Heart left ventricle (tissue), 16 donors: ENCODE measurements around the gene PDZD4. TPM values are rescaled to one million over a fixed set of nuclear protein-coding genes. Genes with fewer than 3 reads are reported as not detected.

Experiments
- ATAC-seq, 4 donors: fragments of 200-7000 bp; cut with Tn5 transposase; one replicate each; pipeline ENCODE4 v1.9.1; 2020 to 2022; ENCODE audit warnings: moderate library complexity in 4 of 4, mild to moderate bottlenecking in 3 of 4, moderate number of reproducible peaks in 1 of 4
- DNase-seq, 5 donors: peaks; one replicate each; pipeline ENCODE4 v3.0.0-alpha.2; 2020
- H3K27ac ChIP-seq, 12 donors: fragments of 200-600 bp; sonication (generic) in 4 of 12; one replicate each; pipeline versions ENCODE4 v1.5.0 to v1.8.0; 2016 to 2022; ENCODE audit warnings: mild to moderate bottlenecking in 2 of 12
- H3K27me3 ChIP-seq, 9 donors: fragments of 200-600 bp; sonication (generic) in 2 of 9; one replicate each; pipeline versions ENCODE4 v1.5.1 to v1.8.0; 2016 to 2022; ENCODE audit warnings: mild to moderate bottlenecking in 3 of 9
- H3K36me3 ChIP-seq, 9 donors: fragments of 200-600 bp; sonication (generic) in 2 of 9; one replicate each; pipeline versions ENCODE4 v1.5.0 to v1.8.0; 2018 to 2022; ENCODE audit warnings: mild to moderate bottlenecking in 2 of 9
- H3K4me1 ChIP-seq, 12 donors: fragments of 200-600 bp; sonication (generic) in 4 of 12; one replicate each; pipeline versions ENCODE4 v1.5.0 to v1.8.0; 2016 to 2022; ENCODE audit warnings: mild to moderate bottlenecking in 3 of 12
- H3K4me3 ChIP-seq, 12 donors: fragments of 200-600 bp; sonication (generic) in 4 of 12; one replicate each; pipeline versions ENCODE4 v1.5.0 to v1.8.0; 2017 to 2022; ENCODE audit warnings: mild to moderate bottlenecking in 9 of 12, moderate library complexity in 4 of 12
- H3K9me3 ChIP-seq, 12 donors: fragments of 200-600 bp; sonication (generic) in 4 of 12; one replicate each; pipeline versions ENCODE4 v1.5.0 to v1.8.0; 2016 to 2022; ENCODE audit warnings: mild to moderate bottlenecking in 1 of 12
- POLR2A ChIP-seq, 2 donors: fragments of 450-650 bp; IDR thresholded peaks; one replicate each; pipeline ENCODE4 v1.6.1; 2017; ENCODE audit warnings: antibody characterized with exemption in 2 of 2, mild to moderate bottlenecking in 2 of 2, moderate library complexity in 2 of 2
- WGBS, 4 donors: extraction: QIAGEN DNeasy Blood & Tissue Kit in 2 of 4; methylation state at CpG; one replicate each; pipeline versions ENCODE4 v1.1.5 to v1.1.7; 2013 to 2018; 5-methylcytosine and 5-hydroxymethylcytosine counted together
- intact Hi-C, 10 donors: fragments of 100-400 bp; cut with DNase I; formaldehyde crosslinking; loops; one replicate each; pipeline versions ENCODE4 v1.11.1 to v1.14.2; 2022
- polyA plus RNA-seq, 2 donors: library from polyadenylated mRNA; stranded (reverse); fragments of 200-250 nt; gene quantifications; one replicate each; pipeline ENCODE4 v1.2.3, GENCODE V29; 2013
- total RNA-seq, 9 donors: library from RNA; depleted of rRNA in 2 of 9; stranded (reverse); fragments of >200 nt in 2 of 9; fragmentation: NEBNext Ultra II Directional in 3 of 9; extraction: Animal tissue kit (Norgen Biotek cat#: 25700) in 3 of 9; gene quantifications; one replicate each; pipeline versions ENCODE4 v1.1.0 to v1.2.4, GENCODE V29; 2016 to 2023
- TF ChIP-seq, protein P1 (sequence below), 12 donors: fragments of 200-600 bp; sonication (generic) in 4 of 12; IDR thresholded peaks; one replicate each; pipeline versions ENCODE4 v1.5.0 to v1.8.0; 2018 to 2022; ENCODE audit warnings: antibody characterized with exemption in 12 of 12, mild to moderate bottlenecking in 5 of 12
- donor health status: ischemic (EF 13 %, LVEDD 7.1; RV severe dilation, severe dysfunction).
- donor health status: healthy with polysubstance abuse.
- donor health status: DM: no; HTN: yes; CAD: no.
- donor health status: DM: no; HTN: no; CAD: no.
- donor health status: ischemic (EF 25% LVEDD 6.9; RV normal size, moderate dysfunction).
- donor health status: ischemic (EF 25% LVEDD 5.7; RV mildly dilated, moderate dysfunction).
- donor health status: healthy.
- donor health status: DM: yes; HTN: yes; CAD: no.
- donor health status: ischemic (EF 35%, LVEDD 5.7; RV mildly dilated, moderate dysfunction).
- donor health status: nonischemic (EF 11% LVEDD 7.7; RV severe dilation, severe dysfunction).
- donor health status: DM: yes; HTN: yes; CAD: no.
- donor health status: PGD.
- donor health status: ischemic (EF 29% LVEDD 5.4; RV normal size, mild dysfunction).
- donor health status: nonischemic (EF 23%, LVEDD 6.1; RV moderate dilation, normal function).

The PDZD4 gene
- total and polyA plus RNA-seq, 11 donors: 1.7 to 4.0 (median 2.4) TPM

GRCh38 chrX:153861151-153861550 is 30.8 kb upstream of the PDZD4 start:
- DNase-seq: no peak
- Histone ChIP-seq H3K4me3 (no peak overlapping the region), H3K4me1 (no peaks in the 10 kb centered on the region), H3K27ac (no peak overlapping the region), H3K9me3 (no peaks in the 10 kb centered on the region), H3K36me3 (no peaks in the 10 kb centered on the region), H3K27me3 (peaks cover 0 to 44% (median 0%) of the 10 kb centered on the region in 9 donors)
- 71 to 80% (median 75%) methylated on average over 10 of the region's 10 CpGs for WGBS, 4 donors
- no peak for TF ChIP-seq POLR2A (IDR thresholded peaks at IDR 0.05)
- TF ChIP-seq, protein P1, sequence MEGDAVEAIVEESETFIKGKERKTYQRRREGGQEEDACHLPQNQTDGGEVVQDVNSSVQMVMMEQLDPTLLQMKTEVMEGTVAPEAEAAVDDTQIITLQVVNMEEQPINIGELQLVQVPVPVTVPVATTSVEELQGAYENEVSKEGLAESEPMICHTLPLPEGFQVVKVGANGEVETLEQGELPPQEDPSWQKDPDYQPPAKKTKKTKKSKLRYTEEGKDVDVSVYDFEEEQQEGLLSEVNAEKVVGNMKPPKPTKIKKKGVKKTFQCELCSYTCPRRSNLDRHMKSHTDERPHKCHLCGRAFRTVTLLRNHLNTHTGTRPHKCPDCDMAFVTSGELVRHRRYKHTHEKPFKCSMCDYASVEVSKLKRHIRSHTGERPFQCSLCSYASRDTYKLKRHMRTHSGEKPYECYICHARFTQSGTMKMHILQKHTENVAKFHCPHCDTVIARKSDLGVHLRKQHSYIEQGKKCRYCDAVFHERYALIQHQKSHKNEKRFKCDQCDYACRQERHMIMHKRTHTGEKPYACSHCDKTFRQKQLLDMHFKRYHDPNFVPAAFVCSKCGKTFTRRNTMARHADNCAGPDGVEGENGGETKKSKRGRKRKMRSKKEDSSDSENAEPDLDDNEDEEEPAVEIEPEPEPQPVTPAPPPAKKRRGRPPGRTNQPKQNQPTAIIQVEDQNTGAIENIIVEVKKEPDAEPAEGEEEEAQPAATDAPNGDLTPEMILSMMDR (IDR thresholded peaks at IDR 0.05): no peak
- intact Hi-C loops: no loop called here
- no peak for ATAC-seq

DNA sequence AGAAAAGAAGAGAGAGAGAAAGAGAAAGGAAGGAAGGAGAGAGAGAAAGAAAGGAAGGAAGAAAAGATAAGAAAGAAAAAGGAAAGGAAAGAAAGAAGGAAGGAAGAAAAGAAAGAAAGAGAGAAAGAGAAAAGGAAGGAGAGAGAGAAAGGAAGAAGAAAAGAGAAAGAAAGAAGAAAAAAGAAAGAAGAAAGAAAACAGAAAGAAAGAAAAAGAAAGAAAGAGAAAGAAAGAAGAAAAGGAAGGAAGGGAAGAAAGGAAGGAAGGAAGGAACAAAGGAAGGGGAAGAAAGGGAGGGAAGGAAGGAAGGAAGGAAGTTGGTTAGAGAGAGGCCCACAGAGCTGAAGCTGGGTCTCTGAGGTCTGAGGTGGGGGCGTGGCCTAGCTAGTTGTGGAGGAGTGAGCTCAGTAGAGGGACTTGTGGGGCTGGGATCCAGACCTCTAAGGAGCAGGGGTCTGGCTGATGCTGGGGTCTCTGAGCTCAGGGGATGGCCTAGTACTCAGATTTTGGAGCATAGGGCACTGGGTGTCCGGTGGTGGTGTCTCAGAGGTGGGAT is 27.1 kb upstream of the PDZD4 start:
- Histone ChIP-seq H3K27me3 (peaks cover 0 to 66% (median 0%) of the 10 kb centered on the region in 9 donors), H3K36me3 (no peaks in the 10 kb centered on the region), H3K4me3 (no peak overlapping the region), H3K9me3 (no peaks in the 10 kb centered on the region), H3K27ac (no peak overlapping the region), H3K4me1 (no peaks in the 10 kb centered on the region)
- TF ChIP-seq, protein P1 (IDR thresholded peaks at IDR 0.05): no peak
- TF ChIP-seq POLR2A (IDR thresholded peaks at IDR 0.05): no peak
- intact Hi-C loops: no loop called here
- no peak for DNase-seq
- WGBS, 4 donors: 65 to 79% (median 70%) methylated on average over 2 of the region's 2 CpGs
- no peak for ATAC-seq

GRCh38 chrX:153854702-153855101 is 24.4 kb upstream of the PDZD4 start:
- TF ChIP-seq POLR2A (IDR thresholded peaks at IDR 0.05): no peak
- TF ChIP-seq, protein P1 (IDR thresholded peaks at IDR 0.05): no peak
- DNase-seq: no peak
- H3K9me3 ChIP-seq: no peaks in the 10 kb centered on the region
- H3K4me1 ChIP-seq: no peaks in the 10 kb centered on the region
- no peak overlapping the region for H3K4me3 ChIP-seq
- H3K27ac ChIP-seq: no peak overlapping the region
- H3K36me3 ChIP-seq: no peaks in the 10 kb centered on the region
- intact Hi-C loops: no loop called here
- WGBS, 4 donors: 77 to 84% (median 81%) methylated on average over 8 to 9 of the region's 9 CpGs
- peaks cover 0 to 80% (median 0%) of the 10 kb centered on the region in 9 donors for H3K27me3 ChIP-seq
- ATAC-seq: no peak

DNA sequence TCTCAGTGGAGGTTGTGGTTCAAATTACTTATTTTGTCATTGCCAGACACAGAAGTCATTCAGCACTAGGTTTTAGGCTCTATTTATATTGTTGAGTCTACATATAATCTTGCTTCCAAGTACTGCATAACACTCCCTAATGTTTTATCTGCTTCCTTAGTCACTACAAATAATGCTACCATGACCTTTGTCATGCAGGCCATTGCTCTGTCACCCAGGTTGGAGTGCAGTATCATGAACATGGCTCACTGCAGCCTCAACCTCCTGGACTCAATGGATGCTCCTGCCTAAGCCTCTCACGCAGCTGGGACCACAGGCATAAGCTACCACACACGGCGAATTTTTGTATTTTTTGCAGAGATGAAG is 23.5 kb upstream of the PDZD4 start:
- intact Hi-C loops: no loop called here
- ATAC-seq (no peak), DNase-seq (no peak)
- H3K4me3 ChIP-seq: no peak overlapping the region
- H3K27ac ChIP-seq: no peak overlapping the region
- no peaks in the 10 kb centered on the region for H3K36me3 ChIP-seq
- WGBS, 4 donors: 75 to 93% (median 87%) methylated on average over 3 of the region's 3 CpGs
- no peaks in the 10 kb centered on the region for H3K4me1 ChIP-seq
- TF ChIP-seq, protein P1 (IDR thresholded peaks at IDR 0.05): no peak
- no peak for TF ChIP-seq POLR2A (IDR thresholded peaks at IDR 0.05)
- H3K27me3 ChIP-seq: peaks cover 0 to 84% (median 0%) of the 10 kb centered on the region in 9 donors
- no peaks in the 10 kb centered on the region for H3K9me3 ChIP-seq
